MM.1S (cell line): ENCODE results near the gene CALY.
"Not testable (repeated sequence)": the region's sequence is repeated elsewhere in the genome, so short reads cannot be mapped to it uniquely, and the experiment has no call there.

ENCODE experiments used
- CTCF ChIP-seq: fragments of 300-600 bp; sonication (generic); IDR thresholded peaks from 2 replicates; pipeline ENCODE4 v1.5.1; 2016; ENCODE audit warnings: antibody characterized with exemption, low read length, mixed read lengths
- EZH2 ChIP-seq: fragments of 300-600 bp; sonication (generic); optimal IDR thresholded peaks from 2 replicates; pipeline ENCODE3; 2017; ENCODE audit warnings: low read depth, mild to moderate bottlenecking, antibody characterized with exemption, low read length, mixed read lengths
- EZH2phosphoT487 ChIP-seq: fragments of 300-600 bp; sonication (generic); IDR thresholded peaks from 2 replicates; pipeline ENCODE4 v1.6.1; 2018; ENCODE audit warnings: antibody characterized with exemption, low read length

GRCh38 chr10:133376183-133376582, 39.5 kb upstream of the CALY start:
- not testable (repeated sequence) for TF ChIP-seq CTCF, EZH2phosphoT487, EZH2
